Neural progenitor cell (in vitro differentiated cells): ENCODE results near the gene TLDC2.

Experiments used
- CTCF ChIP-seq: fragments of 200-600 bp; sonication (generic); IDR thresholded peaks from 2 replicates; pipeline ENCODE4 v1.5.1; 2017; ENCODE audit warnings: antibody characterized with exemption, mild to moderate bottlenecking
- EZH2phosphoT487 ChIP-seq: fragments of 200-600 bp; sonication (generic); IDR thresholded peaks from 2 replicates; pipeline ENCODE4 v1.6.1; 2017; ENCODE audit warnings: antibody characterized with exemption

DNA sequence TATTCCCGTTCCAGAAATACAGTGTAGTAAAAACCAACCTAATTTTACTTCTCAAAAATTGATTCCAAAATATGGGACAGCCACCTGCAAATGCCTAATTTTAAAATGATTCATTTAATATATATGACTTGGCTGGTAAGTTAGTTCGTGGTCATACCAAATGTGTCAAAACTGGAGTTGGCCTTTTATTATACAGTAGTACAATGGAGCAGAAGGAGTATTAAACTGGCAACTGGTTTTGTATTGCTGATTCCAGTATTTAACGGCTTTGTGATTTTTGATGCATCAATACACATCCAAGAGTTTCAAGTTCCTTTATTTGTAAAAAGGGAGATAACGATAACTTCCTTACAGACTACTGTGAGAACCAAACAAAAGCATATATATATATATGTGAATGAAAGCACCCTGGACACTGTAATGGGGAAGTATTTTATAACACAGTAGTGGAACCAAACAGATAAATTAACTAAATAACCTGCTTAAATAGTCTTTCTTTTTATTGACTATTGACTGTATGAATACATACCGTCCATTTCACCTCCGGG is 50.8 kb downstream of the TLDC2 start:
- TF ChIP-seq CTCF (no peak), EZH2phosphoT487 (no peak)
